ENCODE measurements around the gene ATP11B. TPM values are rescaled to one million over a fixed set of nuclear protein-coding genes. Genes with fewer than 3 reads are reported as not detected.

ATP11B gene
- total RNA-seq, 1 experiment from 2014 or later = 84.0 TPM

- CTCF ChIA-PET = interaction anchor here (1.5 kb wide), 1 partner anchor 10 kb away, joined by 3 read pairs; no protein-coding TSS in a partner anchor
- no peaks in the 10 kb centered on the region for H3K27me3 Mint-ChIP-seq (ENCODE audit: unreplicated experiment)
- TF ChIP-seq CTCF (IDR thresholded peaks at IDR 0.05; ENCODE audit: unreplicated experiment) = no peak
- no peaks in the 10 kb centered on the region for H3K4me1 Mint-ChIP-seq (ENCODE audit: low read depth, unreplicated experiment)
- no peaks in the 10 kb centered on the region for H3K9me3 Mint-ChIP-seq (ENCODE audit: low read depth, unreplicated experiment)
- H3K27ac Mint-ChIP-seq (ENCODE audit: unreplicated experiment) = no peak overlapping the region
- DNase-seq = no peak
- no peaks in the 10 kb centered on the region for H3K36me3 Mint-ChIP-seq (ENCODE audit: insufficient read depth, unreplicated experiment)
- intact Hi-C loops (cut with micrococcal nuclease; ENCODE audit: unreplicated experiment) = no loop called here
- BruUV-seq (replicated peaks) = no TSS peak
- H3K4me3 Mint-ChIP-seq (ENCODE audit: low read depth, unreplicated experiment) = no peak overlapping the region
These were observed 14.9 kb downstream of the ATP11B start for GRCh38 chr3:182808041-182808770.

GRCh38 chr3:182809531-182809930, 16.2 kb downstream of the ATP11B start:
- DNase-seq = no peak
- CTCF ChIA-PET = interaction anchor here (1.4 kb wide), 1 partner anchor 96 kb away, joined by 3 read pairs; no protein-coding TSS in a partner anchor
- Mint-ChIP-seq H3K36me3 (ENCODE audit: insufficient read depth, unreplicated experiment) (no peaks in the 10 kb centered on the region), H3K9me3 (ENCODE audit: low read depth, unreplicated experiment) (no peaks in the 10 kb centered on the region), H3K27ac (ENCODE audit: unreplicated experiment) (no peak overlapping the region), H3K27me3 (ENCODE audit: unreplicated experiment) (no peaks in the 10 kb centered on the region), H3K4me1 (ENCODE audit: low read depth, unreplicated experiment) (no peaks in the 10 kb centered on the region), H3K4me3 (ENCODE audit: low read depth, unreplicated experiment) (no peak overlapping the region)
- no peak for TF ChIP-seq CTCF (IDR thresholded peaks at IDR 0.05; ENCODE audit: unreplicated experiment)
- intact Hi-C loops (cut with micrococcal nuclease; ENCODE audit: unreplicated experiment) = no loop called here
- BruUV-seq (replicated peaks) = no TSS peak

GRCh38 chr3:182810574-182811268, 17.4 kb downstream of the ATP11B start:
- Mint-ChIP-seq H3K4me3 (ENCODE audit: low read depth, unreplicated experiment) (no peak overlapping the region), H3K27ac (ENCODE audit: unreplicated experiment) (no peak overlapping the region), H3K9me3 (ENCODE audit: low read depth, unreplicated experiment) (no peaks in the 10 kb centered on the region), H3K27me3 (ENCODE audit: unreplicated experiment) (no peaks in the 10 kb centered on the region), H3K4me1 (ENCODE audit: low read depth, unreplicated experiment) (peaks cover under 1% of the 10 kb centered on the region), H3K36me3 (ENCODE audit: insufficient read depth, unreplicated experiment) (no peaks in the 10 kb centered on the region)
- intact Hi-C loops (cut with micrococcal nuclease; ENCODE audit: unreplicated experiment) = no loop called here
- CTCF ChIA-PET = interaction anchor here (0.5 kb wide), 1 partner anchor 133 kb away, joined by 3 read pairs; no protein-coding TSS in a partner anchor
- no peak for DNase-seq
- no TSS peak for BruUV-seq (replicated peaks)
- TF ChIP-seq CTCF (IDR thresholded peaks at IDR 0.05; ENCODE audit: unreplicated experiment) = no peak

- intact Hi-C loops (cut with micrococcal nuclease; ENCODE audit: unreplicated experiment) = no loop called here
- Mint-ChIP-seq H3K4me1 (ENCODE audit: low read depth, unreplicated experiment) (peaks cover 6% of the 10 kb centered on the region), H3K27me3 (ENCODE audit: unreplicated experiment) (no peaks in the 10 kb centered on the region), H3K4me3 (ENCODE audit: low read depth, unreplicated experiment) (no peak overlapping the region), H3K9me3 (ENCODE audit: low read depth, unreplicated experiment) (no peaks in the 10 kb centered on the region), H3K27ac (ENCODE audit: unreplicated experiment) (no peak overlapping the region), H3K36me3 (ENCODE audit: insufficient read depth, unreplicated experiment) (no peaks in the 10 kb centered on the region)
- no peak for TF ChIP-seq CTCF (IDR thresholded peaks at IDR 0.05; ENCODE audit: unreplicated experiment)
- DNase-seq = no peak
- CTCF ChIA-PET = interaction anchor here (0.5 kb wide), 1 partner anchor 133 kb away, joined by 3 read pairs; no protein-coding TSS in a partner anchor
- no TSS peak for BruUV-seq (replicated peaks)
These were observed 17.9 kb downstream of the ATP11B start for GRCh38 chr3:182811269-182811596.

Measured in Calu3 (cell line).